Left cardiac atrium (tissue), 4 donors: ENCODE measurements around the gene CCDC92B. TPM values are rescaled to one million over a fixed set of nuclear protein-coding genes. Genes with fewer than 3 reads are reported as not detected.
"Not testable (repeated sequence)": the region's sequence is repeated elsewhere in the genome, so short reads cannot be mapped to it uniquely, and the experiment has no call there.

Source experiments
- ATAC-seq, 2 donors: fragments of 200-7000 bp; cut with Tn5 transposase; one replicate each; pipeline ENCODE4 v1.9.1; 2020; ENCODE audit warnings: mild to moderate bottlenecking in 2 of 2, moderate library complexity in 2 of 2
- DNase-seq: peaks from one replicate; pipeline ENCODE4 v3.0.0-alpha.2; 2020
- intact Hi-C, 2 donors: fragments of 100-400 bp; cut with DNase I; formaldehyde crosslinking; loops; one replicate each; pipeline versions ENCODE4 v1.14.1 to v1.15.1; 2022 to 2023
- microRNA-seq, 2 donors: library from miRNA; unstranded; fragments of <30 nt; microRNA quantifications; one replicate each; pipeline ENCODE4 v1.2.0, GENCODE V29; 2020
- total RNA-seq, 2 donors: library from RNA; stranded (reverse); fragmentation: NEBNext Ultra II Directional; extraction: Animal tissue kit (Norgen Biotek cat#: 25700); gene quantifications; one replicate each; pipeline ENCODE4 v1.2.1, GENCODE V29; 2021
- donor health status: DM: no; HTN: yes; CAD: no.
- donor health status: DM: no; HTN: yes; CAD: no; lungs with severe emphysema.
- donor health status: DM: yes; HTN: yes; CAD: no.
- donor health status: Dilated cardiomyopathy.

Gene CCDC92B
- total RNA-seq, 2 donors from 2014 or later = 0.06 to 0.13 TPM

- intact Hi-C loops = loop anchor here in 1 of 2 donors (10.0 kb wide), 1 partner anchor 167 kb away; the partner anchor contains the start of gene METTL16
- ATAC-seq (no peak), DNase-seq (no peak)
Observed at GRCh38 chr17:2681650-2682049, 67.8 kb downstream of the CCDC92B start.

GRCh38 chr17:2680961-2681360, 68.5 kb downstream of the CCDC92B start:
- DNase-seq = no peak
- intact Hi-C loops = loop anchor here in 1 of 2 donors (10.0 kb wide), 1 partner anchor 166 kb away; the partner anchor contains the start of gene METTL16
- no peak for ATAC-seq

- not testable (repeated sequence) for DNase-seq, ATAC-seq
- intact Hi-C loops = loop anchor here in 1 of 2 donors (10.0 kb wide), 1 partner anchor 84 kb away; the partner anchor contains the start of gene PAFAH1B1
Observed at GRCh38 chr17:2679247-2679646, 70.2 kb downstream of the CCDC92B start.

Small RNA genes lying within 50 kb of the gene (microRNA-seq; reads per million reads assigned to microRNA genes)
- gene MIR1253 (0 reads per million in 2 donors), gene MIR6776 (0 to 0.20 reads per million in 2 donors)

Other genes with a start within 250 kb of the CCDC92B start
- 10 to 100 TPM; 19.2 to 22.7 TPM for gene METTL16, start 237.8 kb downstream of the CCDC92B start, total RNA-seq
- gene PAFAH1B1, start 156.0 kb downstream of the CCDC92B start, total RNA-seq = 100 to 1,000 TPM in 1 of 2 donors, 10 to 100 TPM in 1; 84.0 to 120 TPM
- gene CLUH, start 37.9 kb downstream of the CCDC92B start, total RNA-seq = 100 to 1,000 TPM in 1 of 2 donors, 10 to 100 TPM in 1; 98.4 to 118 TPM
- gene RAP1GAP2, start 46.8 kb upstream of the CCDC92B start, total RNA-seq = 10 to 100 TPM; 49.1 to 57.6 TPM